HG03378 (cell line): Measurements from ENCODE around the gene IRGQ.

ENCODE experiments used
- ATAC-seq: cut with Tn5 transposase; IDR thresholded peaks from one replicate; pipeline ENCODE4 v1.9.1; 2021; ENCODE audit warnings: mild to moderate bottlenecking, moderate library complexity; ENCODE audit not compliant: unreplicated experiment

The IRGQ gene

DNA sequence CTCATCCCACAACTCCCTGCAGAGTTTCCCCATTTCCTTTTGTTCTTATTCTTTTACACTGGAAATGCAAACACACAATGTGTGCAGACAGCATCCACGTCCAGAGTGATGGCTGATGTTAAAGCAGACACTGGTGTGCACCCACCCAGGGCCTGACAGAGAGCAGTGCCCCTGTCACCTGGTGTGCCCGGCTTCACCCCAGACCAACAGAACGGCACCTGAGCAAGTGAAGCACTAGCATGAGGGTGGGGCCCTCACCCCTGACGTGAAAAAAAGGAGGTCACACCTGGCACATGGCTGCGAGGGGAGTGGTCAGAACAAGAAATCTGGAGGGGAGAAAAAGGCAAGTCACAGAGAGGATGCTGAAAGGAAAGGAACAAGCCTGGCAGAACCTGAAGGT lies 50.7 kb downstream of the IRGQ start:
- ATAC-seq = no peak

DNA sequence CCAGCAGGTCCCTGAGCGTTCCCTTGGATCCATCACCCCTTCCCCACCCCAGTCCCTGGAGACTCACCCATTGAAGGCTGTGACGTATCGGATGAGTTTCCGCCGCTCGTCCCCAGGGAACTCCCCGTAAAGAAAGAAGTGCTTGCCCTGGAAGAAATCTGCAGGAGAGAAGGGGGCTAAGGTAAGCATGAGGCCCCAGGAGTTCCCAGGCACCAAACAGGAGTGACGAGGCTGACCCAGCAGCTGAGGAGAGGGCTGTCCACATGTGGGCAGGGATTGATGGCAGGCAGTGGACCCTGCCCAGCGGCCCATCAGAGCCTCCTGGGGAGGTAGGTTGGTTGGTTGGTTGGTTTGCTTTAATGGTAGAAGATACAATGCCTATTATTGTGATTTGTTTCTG lies 51.9 kb downstream of the IRGQ start:
- ATAC-seq = no peak

DNA sequence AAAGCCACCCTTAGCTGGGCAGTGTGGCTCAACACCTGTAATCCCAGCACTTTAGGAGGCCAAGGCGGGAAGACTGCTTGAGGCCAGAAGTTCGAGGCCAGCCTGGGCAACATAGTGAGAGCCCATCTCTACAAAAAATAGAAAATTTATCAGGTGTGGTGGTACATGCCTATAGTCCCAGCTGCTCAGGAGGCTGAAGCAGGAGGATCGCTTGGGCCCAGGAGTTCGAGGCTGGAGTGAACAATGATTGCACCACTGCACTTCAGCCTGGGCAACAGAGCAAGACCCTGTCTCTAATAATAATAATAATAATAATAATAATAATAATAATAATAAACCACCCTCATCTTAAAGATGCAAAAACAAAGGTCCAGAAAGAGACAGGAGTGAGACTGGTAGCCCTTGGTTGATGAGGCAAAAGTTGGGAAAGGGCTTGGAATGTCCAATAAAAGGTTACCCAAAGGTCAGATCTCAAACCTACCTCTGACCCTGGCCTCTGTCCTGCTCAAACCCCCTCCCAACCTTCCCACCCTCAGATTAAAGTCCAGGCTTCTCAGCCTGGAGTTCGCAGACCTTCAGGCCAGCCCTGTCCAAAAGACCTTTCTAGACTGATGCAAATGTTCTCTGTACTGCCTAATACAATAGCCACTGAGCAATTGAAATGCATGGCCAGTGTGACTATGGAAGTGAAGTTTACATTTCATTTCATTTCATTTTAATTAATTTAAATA lies 53.8 kb downstream of the IRGQ start:
- ATAC-seq = no peak

GRCh38 chr19:43540381-43540780 lies 55.6 kb downstream of the IRGQ start:
- no peak for ATAC-seq

DNA sequence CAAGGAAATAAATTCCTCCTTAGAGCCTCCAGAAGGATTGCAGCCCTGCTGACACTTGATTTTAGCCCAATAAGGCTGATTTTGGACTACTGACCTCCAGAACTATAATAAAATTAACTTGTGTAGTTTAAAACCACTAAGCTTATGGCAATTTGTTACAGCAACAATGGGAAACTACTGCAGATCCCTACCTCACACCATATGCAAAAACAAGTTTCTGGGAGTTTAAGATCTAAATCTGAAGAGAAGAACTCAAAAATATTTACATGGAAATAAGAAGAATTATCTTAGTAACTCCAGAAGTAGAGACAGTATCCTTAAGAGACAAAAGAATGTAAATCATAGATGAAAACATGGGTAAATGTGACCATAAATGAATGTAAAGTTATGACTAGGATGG lies 57.0 kb downstream of the IRGQ start:
- no peak for ATAC-seq

GRCh38 chr19:43534816-43535761 lies 60.8 kb downstream of the IRGQ start:
- no peak for ATAC-seq
